ENCODE data around the gene GRIK1.

GRIK1 gene

GRCh38 chr21:29904359-29905282, 35.2 kb downstream of the GRIK1 start:
- DNase-seq = no peak

GRCh38 chr21:29896884-29897283, 42.9 kb downstream of the GRIK1 start:
- DNase-seq = no peak

GRCh38 chr21:29893687-29894086, 46.1 kb downstream of the GRIK1 start:
- DNase-seq = no peak

GRCh38 chr21:29892379-29892778, 47.4 kb downstream of the GRIK1 start:
- no peak for DNase-seq

- no peak for DNase-seq
Observed at GRCh38 chr21:29888437-29888836, 51.4 kb downstream of the GRIK1 start.

GRCh38 chr21:29887313-29888009, 52.3 kb downstream of the GRIK1 start:
- no peak for DNase-seq

GRCh38 chr21:29885491-29885890, 54.3 kb downstream of the GRIK1 start:
- no peak for DNase-seq

GRCh38 chr21:29875873-29876272, 63.9 kb downstream of the GRIK1 start:
- no peak for DNase-seq

GRCh38 chr21:29875036-29875716, 64.6 kb downstream of the GRIK1 start:
- no peak for DNase-seq

- DNase-seq = no peak
Observed at GRCh38 chr21:29873908-29874307, 65.9 kb downstream of the GRIK1 start.

- DNase-seq = no peak
Observed at GRCh38 chr21:29870814-29871213, 69.0 kb downstream of the GRIK1 start.

GRCh38 chr21:29867796-29868195, 72.0 kb downstream of the GRIK1 start:
- no peak for DNase-seq

- no peak for DNase-seq
Observed at GRCh38 chr21:29860346-29860745, 79.5 kb downstream of the GRIK1 start.

GRCh38 chr21:29857150-29857549, 82.6 kb downstream of the GRIK1 start:
- no peak for DNase-seq

- no peak for DNase-seq
Observed at GRCh38 chr21:29854795-29855194, 85.0 kb downstream of the GRIK1 start.

- no peak for DNase-seq
Observed at GRCh38 chr21:29851611-29852010, 88.2 kb downstream of the GRIK1 start.

GRCh38 chr21:29849735-29850176, 90.0 kb downstream of the GRIK1 start:
- DNase-seq = peak; percentile 62

GRCh38 chr21:29843804-29844203, 96.0 kb downstream of the GRIK1 start:
- DNase-seq = no peak

- DNase-seq = no peak
Observed at GRCh38 chr21:29834617-29835016, 105.2 kb downstream of the GRIK1 start.

- no peak for DNase-seq
Observed at GRCh38 chr21:29832217-29832616, 107.6 kb downstream of the GRIK1 start.

- no peak for DNase-seq
Observed at GRCh38 chr21:29829564-29830275, 110.1 kb downstream of the GRIK1 start.

GRCh38 chr21:29827647-29828046, 112.1 kb downstream of the GRIK1 start:
- DNase-seq = no peak

- no peak for DNase-seq
Observed at GRCh38 chr21:29827236-29827635, 112.6 kb downstream of the GRIK1 start.
